HG02870 (cell line): ENCODE results near the gene GRID2.
"Not testable (repeated sequence)": the region's sequence is repeated elsewhere in the genome, so short reads cannot be mapped to it uniquely, and the experiment has no call there.

Experiments
- ATAC-seq: cut with Tn5 transposase; IDR thresholded peaks from one replicate; pipeline ENCODE4 v1.9.1; 2021; ENCODE audit warnings: mild to moderate bottlenecking, moderate library complexity; ENCODE audit not compliant: unreplicated experiment

The GRID2 gene

GRCh38 chr4:93646233-93646930, 1342.6 kb downstream of the GRID2 start:
- no peak for ATAC-seq

GRCh38 chr4:93648258-93648657, 1344.5 kb downstream of the GRID2 start:
- no peak for ATAC-seq

GRCh38 chr4:93649828-93650227, 1346.1 kb downstream of the GRID2 start:
- ATAC-seq, result no peak

- ATAC-seq, result no peak
Measured at GRCh38 chr4:93654211-93654610, 1350.4 kb downstream of the GRID2 start.

GRCh38 chr4:93657527-93657926, 1353.8 kb downstream of the GRID2 start:
- peak; percentile 67 for ATAC-seq

- no peak for ATAC-seq
Measured at GRCh38 chr4:93658443-93658842, 1354.7 kb downstream of the GRID2 start.

- ATAC-seq, result no peak
Measured at GRCh38 chr4:93659629-93660028, 1355.9 kb downstream of the GRID2 start.

GRCh38 chr4:93660036-93660435, 1356.3 kb downstream of the GRID2 start:
- ATAC-seq, result no peak

GRCh38 chr4:93670434-93670833, 1366.7 kb downstream of the GRID2 start:
- no peak for ATAC-seq

GRCh38 chr4:93671093-93671492, 1367.3 kb downstream of the GRID2 start:
- ATAC-seq, result no peak

- ATAC-seq, result not testable (repeated sequence)
Measured at GRCh38 chr4:93676937-93677336, 1373.2 kb downstream of the GRID2 start.

GRCh38 chr4:93684571-93684970, 1380.8 kb downstream of the GRID2 start:
- ATAC-seq, result no peak

GRCh38 chr4:93687304-93687703, 1383.5 kb downstream of the GRID2 start:
- no peak for ATAC-seq

GRCh38 chr4:93688978-93689377, 1385.2 kb downstream of the GRID2 start:
- ATAC-seq, result no peak

- no peak for ATAC-seq
Measured at GRCh38 chr4:93693141-93693540, 1389.4 kb downstream of the GRID2 start.

- ATAC-seq, result no peak
Measured at GRCh38 chr4:93698686-93699085, 1394.9 kb downstream of the GRID2 start.

GRCh38 chr4:93700571-93700970, 1396.8 kb downstream of the GRID2 start:
- no peak for ATAC-seq

- ATAC-seq, result peak; percentile 89
Measured at GRCh38 chr4:93710101-93710846, 1406.5 kb downstream of the GRID2 start.

- ATAC-seq, result no peak
Measured at GRCh38 chr4:93710847-93711430, 1407.2 kb downstream of the GRID2 start.

- no peak for ATAC-seq
Measured at GRCh38 chr4:93718233-93718632, 1414.5 kb downstream of the GRID2 start.

GRCh38 chr4:93719552-93719951, 1415.8 kb downstream of the GRID2 start:
- no peak for ATAC-seq

- ATAC-seq, result no peak
Measured at GRCh38 chr4:93722446-93722845, 1418.7 kb downstream of the GRID2 start.
